Measurements from ENCODE around the gene BRWD1. TPM values are rescaled to one million over a fixed set of nuclear protein-coding genes. Genes with fewer than 3 reads are reported as not detected.

Gene BRWD1
- total RNA-seq, 6 experiments from 2014 or later, result 18.6 to 26.7 (median 21.9) TPM

- Histone ChIP-seq H3K4me1 (no peaks in the 10 kb centered on the region), H3K4me3 (no peak overlapping the region), H3K9me3 (no peaks in the 10 kb centered on the region), H3K27me3 (no peaks in the 10 kb centered on the region), H3K27ac (no peak overlapping the region), H3K36me3 (peaks cover 0 to 17% (median 4%) of the 10 kb centered on the region in 4 donors)
- 37% methylated on average over 3 of the region's 3 CpGs for WGBS (ENCODE audit: insufficient coverage, low coverage, low lambda C conversion rate, missing lambda C conversion rate)
- no peak for DNase-seq
- ATAC-seq, result no peak
- no peak for TF ChIP-seq POLR2A (IDR thresholded peaks at IDR 0.05)
- TF ChIP-seq, protein P1, sequence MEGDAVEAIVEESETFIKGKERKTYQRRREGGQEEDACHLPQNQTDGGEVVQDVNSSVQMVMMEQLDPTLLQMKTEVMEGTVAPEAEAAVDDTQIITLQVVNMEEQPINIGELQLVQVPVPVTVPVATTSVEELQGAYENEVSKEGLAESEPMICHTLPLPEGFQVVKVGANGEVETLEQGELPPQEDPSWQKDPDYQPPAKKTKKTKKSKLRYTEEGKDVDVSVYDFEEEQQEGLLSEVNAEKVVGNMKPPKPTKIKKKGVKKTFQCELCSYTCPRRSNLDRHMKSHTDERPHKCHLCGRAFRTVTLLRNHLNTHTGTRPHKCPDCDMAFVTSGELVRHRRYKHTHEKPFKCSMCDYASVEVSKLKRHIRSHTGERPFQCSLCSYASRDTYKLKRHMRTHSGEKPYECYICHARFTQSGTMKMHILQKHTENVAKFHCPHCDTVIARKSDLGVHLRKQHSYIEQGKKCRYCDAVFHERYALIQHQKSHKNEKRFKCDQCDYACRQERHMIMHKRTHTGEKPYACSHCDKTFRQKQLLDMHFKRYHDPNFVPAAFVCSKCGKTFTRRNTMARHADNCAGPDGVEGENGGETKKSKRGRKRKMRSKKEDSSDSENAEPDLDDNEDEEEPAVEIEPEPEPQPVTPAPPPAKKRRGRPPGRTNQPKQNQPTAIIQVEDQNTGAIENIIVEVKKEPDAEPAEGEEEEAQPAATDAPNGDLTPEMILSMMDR (IDR thresholded peaks at IDR 0.05), result no peak
- intact Hi-C loops (cut with DNase I), result no loop called here
Measured at GRCh38 chr21:39176271-39176709, 137.1 kb downstream of the BRWD1 start.

GRCh38 chr21:39175665-39176064, 137.8 kb downstream of the BRWD1 start:
- no peak for DNase-seq
- peak in 2 of 4 donors; percentile 18 to 20 for ATAC-seq
- no peaks in the 10 kb centered on the region for H3K9me3 ChIP-seq
- no peaks in the 10 kb centered on the region for H3K27me3 ChIP-seq
- 83% methylated on average over 4 of the region's 10 CpGs for WGBS (ENCODE audit: insufficient coverage, low coverage, low lambda C conversion rate, missing lambda C conversion rate)
- H3K4me3 ChIP-seq, result no peak overlapping the region
- intact Hi-C loops (cut with DNase I), result no loop called here
- no peak overlapping the region for H3K27ac ChIP-seq
- TF ChIP-seq, protein P1 (IDR thresholded peaks at IDR 0.05), result no peak
- no peaks in the 10 kb centered on the region for H3K4me1 ChIP-seq
- H3K36me3 ChIP-seq, result peaks cover 0 to 17% (median 4%) of the 10 kb centered on the region in 4 donors

GRCh38 chr21:39175154-39175553, 138.3 kb downstream of the BRWD1 start:
- DNase-seq, result no peak

DNA sequence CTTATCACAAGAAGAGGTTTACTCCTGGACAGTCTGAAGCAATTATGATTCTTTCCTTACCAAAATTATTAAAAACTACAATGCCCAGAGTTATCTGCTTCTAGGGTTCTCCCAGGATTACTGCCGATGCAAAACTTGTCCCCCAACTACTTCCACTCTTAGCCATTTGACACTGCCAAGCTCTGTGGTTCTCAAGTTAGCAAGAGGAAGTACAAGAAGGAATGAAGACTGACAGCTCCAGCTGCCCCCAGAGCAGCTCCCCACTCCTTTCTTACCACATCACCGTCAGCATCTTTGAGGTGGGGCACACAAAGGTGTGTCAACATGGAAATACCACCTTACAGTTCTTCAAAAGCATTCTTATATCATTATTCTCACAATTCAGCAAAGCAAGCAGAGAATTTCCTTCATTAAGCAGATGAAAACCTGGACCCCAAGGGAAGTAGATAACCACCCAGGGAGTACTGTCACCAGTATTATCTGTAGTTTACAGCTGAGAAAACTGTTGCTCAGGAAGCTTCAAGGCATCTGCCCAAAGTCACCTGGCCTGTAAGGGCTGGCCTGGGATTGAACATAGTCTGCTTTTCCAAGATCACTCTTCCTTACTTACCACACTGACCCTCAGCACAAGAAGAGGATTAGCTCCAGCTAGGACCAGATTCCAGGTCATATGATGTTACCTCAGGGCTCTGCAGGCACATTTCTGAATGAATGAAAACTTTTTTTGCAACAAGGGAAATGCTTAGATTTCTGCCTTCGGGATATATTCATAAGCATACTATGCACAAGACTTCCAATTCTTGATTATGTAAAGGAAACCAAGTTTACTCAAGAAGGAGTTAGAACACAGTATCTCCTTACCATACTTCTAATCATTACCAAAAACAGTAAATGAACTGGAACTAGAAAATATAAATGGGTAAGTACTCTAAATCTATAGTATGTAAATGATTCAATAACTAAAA, 139.4 kb downstream of the BRWD1 start:
- intact Hi-C loops (cut with DNase I), result no loop called here
- TF ChIP-seq POLR2A (IDR thresholded peaks at IDR 0.05), result no peak
- Histone ChIP-seq H3K4me1 (peaks cover 0 to 4% (median 0%) of the 10 kb centered on the region in 4 donors), H3K27ac (no peak overlapping the region), H3K9me3 (no peaks in the 10 kb centered on the region), H3K4me3 (no peak overlapping the region), H3K36me3 (peaks cover 0 to 9% (median 4%) of the 10 kb centered on the region in 4 donors), H3K27me3 (no peaks in the 10 kb centered on the region)
- no peak for DNase-seq
- 66% methylated on average over 3 of the region's 3 CpGs for WGBS (ENCODE audit: insufficient coverage, low coverage, low lambda C conversion rate, missing lambda C conversion rate)
- no peak for ATAC-seq

More at GRCh38 chr21:39175154-39175553, 138.3 kb downstream of the BRWD1 start:
- H3K27ac ChIP-seq, result no peak overlapping the region
- no peaks in the 10 kb centered on the region for H3K9me3 ChIP-seq
- WGBS (ENCODE audit: insufficient coverage, low coverage, low lambda C conversion rate, missing lambda C conversion rate), result 59% methylated on average over 4 of the region's 4 CpGs
- ATAC-seq, result peak in 3 of 4 donors; percentile 25 to 58 (median 29)
- H3K4me1 ChIP-seq, result no peaks in the 10 kb centered on the region
- H3K4me3 ChIP-seq, result no peak overlapping the region
- peaks cover 0 to 17% (median 4%) of the 10 kb centered on the region in 4 donors for H3K36me3 ChIP-seq
- intact Hi-C loops (cut with DNase I), result no loop called here
- TF ChIP-seq, protein P1 (IDR thresholded peaks at IDR 0.05), result peak; percentile 31 to 62 (median 55)
- TF ChIP-seq POLR2A (IDR thresholded peaks at IDR 0.05), result no peak
- no peaks in the 10 kb centered on the region for H3K27me3 ChIP-seq

- H3K27ac ChIP-seq, result no peak overlapping the region
- H3K27me3 ChIP-seq, result no peaks in the 10 kb centered on the region
- H3K4me3 ChIP-seq, result no peak overlapping the region
- DNase-seq, result no peak
- ATAC-seq, result no peak
- H3K4me1 ChIP-seq, result peaks cover 0 to 5% (median 0%) of the 10 kb centered on the region in 4 donors
- intact Hi-C loops (cut with DNase I), result no loop called here
- no peaks in the 10 kb centered on the region for H3K9me3 ChIP-seq
- TF ChIP-seq, protein P1 (IDR thresholded peaks at IDR 0.05), result no peak
- TF ChIP-seq POLR2A (IDR thresholded peaks at IDR 0.05), result no peak
- H3K36me3 ChIP-seq, result peaks cover 0 to 9% (median 4%) of the 10 kb centered on the region in 4 donors
- WGBS (ENCODE audit: insufficient coverage, low coverage, low lambda C conversion rate, missing lambda C conversion rate), result 96% methylated on average over 5 of the region's 5 CpGs
Measured at GRCh38 chr21:39169906-39170305, 143.5 kb downstream of the BRWD1 start.
